ENCODE data around the gene ATRAID. TPM values are rescaled to one million over a fixed set of nuclear protein-coding genes. Genes with fewer than 3 reads are reported as not detected.

ATRAID gene
- total RNA-seq: 120 and 128 TPM in 2 replicates

GRCh38 chr2:27211943-27212625 lies at the start of gene ATRAID, which contains the start of gene SLC5A6:
Gene ATRAID, plus strand, starts transcription at chr2:27212041. Its CDS starts 328 bp downstream, at chr2:27212369.
Gene SLC5A6, minus strand, starts transcription at chr2:27212268. Its CDS starts 4,618 bp downstream, at chr2:27207650.

DNA sequence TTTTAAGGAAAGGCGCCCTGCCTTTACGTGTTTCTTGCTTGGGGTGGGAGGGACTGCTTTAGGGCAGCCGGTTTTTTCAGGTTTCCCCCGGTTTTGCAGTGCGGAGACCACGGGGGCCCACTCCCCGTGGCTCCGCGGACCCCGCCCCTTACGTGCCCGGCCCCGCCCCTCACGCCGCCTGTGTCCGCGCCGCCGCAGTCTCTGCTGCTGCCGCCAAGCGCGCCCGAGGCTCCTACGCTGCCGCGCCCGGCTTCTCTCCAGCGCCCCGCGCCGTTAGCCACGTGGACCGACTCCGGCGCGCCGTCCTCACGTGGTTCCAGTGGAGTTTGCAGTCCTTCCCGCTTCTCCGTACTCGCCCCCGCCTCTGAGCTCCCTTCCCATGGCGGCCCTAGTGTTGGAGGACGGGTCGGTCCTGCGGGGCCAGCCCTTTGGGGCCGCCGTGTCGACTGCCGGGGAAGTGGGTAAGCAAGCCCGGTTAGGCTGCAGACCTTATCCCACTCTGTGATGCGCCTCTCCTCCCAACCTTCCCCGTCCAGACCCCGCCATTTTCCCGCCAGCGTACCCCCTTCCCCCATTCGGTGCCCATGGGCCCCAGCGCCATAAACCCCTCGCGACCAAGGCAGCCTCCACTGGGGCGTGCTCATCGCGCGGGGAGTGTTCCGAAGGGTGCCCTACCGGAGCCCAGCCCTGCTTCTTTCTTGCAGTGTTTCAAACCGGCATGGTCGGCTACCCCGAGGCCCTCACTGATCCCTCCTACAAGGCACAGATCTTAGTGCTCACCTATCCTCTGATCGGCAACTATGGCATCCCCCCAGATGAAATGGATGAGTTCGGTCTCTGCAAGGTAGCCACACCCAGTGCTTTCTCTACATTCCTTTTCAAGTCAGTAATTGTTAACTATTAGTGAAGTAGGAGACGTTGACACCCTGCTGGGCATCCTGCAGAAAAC lies 5.6 kb downstream of the ATRAID start, which contains the start of gene CAD:
Gene CAD (plus strand): TSS at position 197 of the 949 bp plus-strand sequence. CDS start 183 bp downstream, at position 380.

GRCh38 chr2:27262379-27263286 lies 50.8 kb downstream of the ATRAID start, which contains the start of gene SLC30A3:
Gene SLC30A3, minus strand, starts transcription at chr2:27263047. Its CDS starts 141 bp downstream, at chr2:27262906.

Other genes with a start within 250 kb of the ATRAID start
- 1.5 and 2.9 TPM in 2 replicates for gene MAPRE3, start 241.4 kb upstream of the ATRAID start, total RNA-seq
- gene TMEM214, start 179.1 kb upstream of the ATRAID start, total RNA-seq: 53.2 and 73.8 TPM in 2 replicates
- 30.4 and 32.0 TPM in 2 replicates for gene AGBL5, start 160.4 kb upstream of the ATRAID start, total RNA-seq
- 212 and 355 TPM in 2 replicates for gene OST4, start 140.4 kb upstream of the ATRAID start, total RNA-seq
- 1.4 and 2.9 TPM in 2 replicates for gene EMILIN1, start 133.4 kb upstream of the ATRAID start, total RNA-seq
- gene KHK, start 125.3 kb upstream of the ATRAID start, total RNA-seq: 0.98 and 2.6 TPM in 2 replicates
- gene CGREF1, start 92.9 kb upstream of the ATRAID start, total RNA-seq: 3.2 and 8.5 TPM in 2 replicates
- under 0.01 TPM in 1 of 2 replicates, not detected in the other for gene ABHD1, start 88.2 kb upstream of the ATRAID start, total RNA-seq
- 39.0 and 43.1 TPM in 2 replicates for gene PREB, start 77.4 kb upstream of the ATRAID start, total RNA-seq
- not detected in 2 replicates for gene PRR30, start 72.6 kb upstream of the ATRAID start, total RNA-seq
- not detected in 2 replicates for gene TCF23, start 63.0 kb upstream of the ATRAID start, total RNA-seq
- 29.7 and 41.7 TPM in 2 replicates for gene SLC5A6, start 227 bp downstream of the ATRAID start, total RNA-seq
- 41.7 and 41.8 TPM in 2 replicates for gene CAD, start 5.3 kb downstream of the ATRAID start, total RNA-seq
- 3.2 and 11.8 TPM in 2 replicates for gene SLC30A3, start 51.0 kb downstream of the ATRAID start, total RNA-seq
- gene DNAJC5G, start 63.4 kb downstream of the ATRAID start, total RNA-seq: 0.19 and 0.98 TPM in 2 replicates
- 0.10 and 0.33 TPM in 2 replicates for gene TRIM54, start 70.4 kb downstream of the ATRAID start, total RNA-seq
- 0.38 and 1.3 TPM in 2 replicates for gene UCN, start 96.4 kb downstream of the ATRAID start, total RNA-seq
- gene MPV17, start 111.1 kb downstream of the ATRAID start, total RNA-seq: 75.0 and 79.4 TPM in 2 replicates
- gene GTF3C2, start 144.7 kb downstream of the ATRAID start, total RNA-seq: 52.6 and 53.2 TPM in 2 replicates
- gene EIF2B4, start 158.3 kb downstream of the ATRAID start, total RNA-seq: 28.7 and 32.4 TPM in 2 replicates
- gene SNX17, start 158.6 kb downstream of the ATRAID start, total RNA-seq: 112 and 136 TPM in 2 replicates
- 8.6 and 11.1 TPM in 2 replicates for gene ZNF513, start 168.7 kb downstream of the ATRAID start, total RNA-seq
- gene PPM1G, start 197.6 kb downstream of the ATRAID start, total RNA-seq: 108 and 120 TPM in 2 replicates
- 138 and 167 TPM in 2 replicates for gene NRBP1, start 216.6 kb downstream of the ATRAID start, total RNA-seq
- gene KRTCAP3, start 230.3 kb downstream of the ATRAID start, total RNA-seq: not detected in 2 replicates

All from vein endothelial cell (primary cell).